H9 (cell line): Measurements from ENCODE around the gene ANKH. TPM values are rescaled to one million over a fixed set of nuclear protein-coding genes. Genes with fewer than 3 reads are reported as not detected.

Experiments used
- DNase-seq: peaks from one replicate; pipeline ENCODE4 v3.0.0-alpha.2; 2017
- H2AFZ ChIP-seq: one replicate; pipeline ENCODE4 v1.6.1; 2013; ENCODE audit warnings: mild to moderate bottlenecking, low read length, control low read depth, moderate library complexity
- H2AK5ac ChIP-seq: 2 replicates; pipeline ENCODE4 v1.6.1; 2013; ENCODE audit warnings: low read length, control low read depth, mixed read lengths; ENCODE audit not compliant: insufficient read length
- H2BK120ac ChIP-seq: one replicate; pipeline ENCODE4 v1.6.1; 2013; ENCODE audit warnings: low read depth, mild to moderate bottlenecking, low read length, control low read depth, inconsistent platforms; ENCODE audit not compliant: poor library complexity, severe bottlenecking
- H2BK12ac ChIP-seq: 2 replicates; pipeline ENCODE4 v1.6.1; 2013; ENCODE audit warnings: low read length, control low read depth, mixed read lengths, low read depth; ENCODE audit not compliant: insufficient read length
- H2BK15ac ChIP-seq: 2 replicates; pipeline ENCODE4 v1.6.1; 2013; ENCODE audit warnings: low read depth, low read length, control low read depth
- H2BK20ac ChIP-seq: one replicate; pipeline ENCODE4 v1.6.1; 2013; ENCODE audit warnings: low read depth, mild to moderate bottlenecking, low read length, control low read depth, inconsistent platforms; ENCODE audit not compliant: poor library complexity, severe bottlenecking
- H2BK5ac ChIP-seq: 2 replicates; pipeline ENCODE4 v1.6.1; 2013; ENCODE audit warnings: low read length, control low read depth, mixed read lengths; ENCODE audit not compliant: insufficient read length
- H3K14ac ChIP-seq: 2 replicates; pipeline ENCODE4 v1.6.1; 2013; ENCODE audit warnings: low read length, control low read depth; ENCODE audit not compliant: insufficient read depth
- H3K18ac ChIP-seq: 2 replicates; pipeline ENCODE4 v1.6.1; 2013; ENCODE audit warnings: low read depth, mild to moderate bottlenecking, mixed read lengths, low read length, control low read depth; ENCODE audit not compliant: insufficient read length
- H3K23ac ChIP-seq: 2 replicates; pipeline ENCODE4 v1.6.1; 2013; ENCODE audit warnings: low read length, control low read depth, mixed read lengths, low read depth; ENCODE audit not compliant: insufficient read length
- H3K23me2 ChIP-seq: 2 replicates; pipeline ENCODE4 v1.6.1; 2013; ENCODE audit warnings: low read depth, mild to moderate bottlenecking, mixed read lengths, low read length, control low read depth; ENCODE audit not compliant: insufficient read length, poor library complexity, severe bottlenecking
- H3K27ac ChIP-seq: 2 replicates; pipeline ENCODE4 v1.5.1; 2013; ENCODE audit warnings: low read length, control low read depth, mixed read lengths, low read depth; ENCODE audit not compliant: insufficient read length
- H3K27me3 ChIP-seq: 2 replicates; pipeline ENCODE4 v1.6.1; 2013; ENCODE audit warnings: low read length, control low read depth, inconsistent platforms; ENCODE audit not compliant: insufficient read depth
- H3K4ac ChIP-seq: 2 replicates; pipeline ENCODE4 v1.6.1; 2013; ENCODE audit warnings: low read depth, mild to moderate bottlenecking, control low read depth, inconsistent platforms, low read length, moderate library complexity
- H3K4me1 ChIP-seq: 2 replicates; pipeline ENCODE4 v1.6.1; 2013; ENCODE audit warnings: low read length, control low read depth, inconsistent platforms; ENCODE audit not compliant: insufficient read depth
- H3K4me2 ChIP-seq: 2 replicates; pipeline ENCODE4 v1.6.1; 2013; ENCODE audit warnings: low read length, control low read depth, mixed read lengths; ENCODE audit not compliant: insufficient read length, insufficient read depth
- H3K56ac ChIP-seq: 2 replicates; pipeline ENCODE4 v1.6.1; 2013; ENCODE audit warnings: low read depth, mild to moderate bottlenecking, mixed read lengths, low read length, control low read depth; ENCODE audit not compliant: insufficient read length
- H3K79me1 ChIP-seq: 2 replicates; pipeline ENCODE4 v1.6.1; 2013; ENCODE audit warnings: low read depth, mild to moderate bottlenecking, moderate library complexity, low read length, control low read depth, inconsistent platforms; ENCODE audit not compliant: insufficient read depth, poor library complexity, severe bottlenecking
- H3K79me2 ChIP-seq: 2 replicates; pipeline ENCODE4 v1.6.1; 2013; ENCODE audit warnings: low read length, control low read depth, inconsistent platforms; ENCODE audit not compliant: insufficient read depth
- H3K9ac ChIP-seq: 2 replicates; pipeline ENCODE4 v1.6.1; 2013; ENCODE audit warnings: low read length, control low read depth, mixed read lengths; ENCODE audit not compliant: insufficient read length; ENCODE audit errors: extremely low read depth
- H3K9me3 ChIP-seq: one replicate; pipeline ENCODE4 v1.6.1; 2013; ENCODE audit warnings: low read depth, low read length, inconsistent platforms; ENCODE audit not compliant: control insufficient read depth
- H3T11ph ChIP-seq: one replicate; pipeline ENCODE4 v1.6.1; 2013; ENCODE audit warnings: mild to moderate bottlenecking, low read length, control low read depth, inconsistent platforms
- H4K20me1 ChIP-seq: one replicate; pipeline ENCODE4 v1.6.1; 2013; ENCODE audit not compliant: control insufficient read depth, insufficient read length, insufficient read depth
- H4K5ac ChIP-seq: 2 replicates; pipeline ENCODE4 v1.6.1; 2013; ENCODE audit warnings: low read depth, mild to moderate bottlenecking, mixed read lengths, low read length, control low read depth; ENCODE audit not compliant: insufficient read length
- H4K8ac ChIP-seq: replicated peaks from 2 replicates; pipeline ENCODE4 v1.6.1; 2013; ENCODE audit warnings: low read length, control low read depth, mixed read lengths, low read depth; ENCODE audit not compliant: insufficient read length
- H4K91ac ChIP-seq: 2 replicates; pipeline ENCODE4 v1.6.1; 2013; ENCODE audit warnings: low read depth, mild to moderate bottlenecking, moderate library complexity, mixed read lengths, low read length, control low read depth; ENCODE audit not compliant: insufficient read length
- H3K27ac Mint-ChIP-seq, 3 experiments: 2 replicates in 2 of 3; 3 replicates in 1 of 3; pipeline ENCODE4 v1.8.0; 2020 to 2021; ENCODE audit warnings: mixed read lengths in 3 of 3, mild to moderate bottlenecking in 1 of 3, moderate library complexity in 1 of 3
- H3K27me3 Mint-ChIP-seq: 2 replicates; pipeline ENCODE4 v1.8.0; 2021; ENCODE audit warnings: low read depth, mild to moderate bottlenecking, moderate library complexity, mixed read lengths
- H3K36me3 Mint-ChIP-seq, 3 experiments: 2 replicates in 2 of 3; 3 replicates in 1 of 3; pipeline ENCODE4 v1.8.0; 2020 to 2021; ENCODE audit warnings: low read depth in 3 of 3, mixed read lengths in 3 of 3; ENCODE audit not compliant: insufficient read depth in 1 of 3
- H3K4me1 Mint-ChIP-seq, 2 experiments: 2 replicates each; pipeline ENCODE4 v1.8.0; 2020; ENCODE audit warnings: mixed read lengths in 2 of 2
- H3K4me3 Mint-ChIP-seq, 2 experiments: 2 replicates in 1 of 2; 3 replicates in 1 of 2; pipeline ENCODE4 v1.8.0; 2020 to 2021; ENCODE audit warnings: mild to moderate bottlenecking in 2 of 2, mixed read lengths in 2 of 2, moderate library complexity in 1 of 2
- H3K9me3 Mint-ChIP-seq, 2 experiments: 2 replicates in 1 of 2; 3 replicates in 1 of 2; pipeline ENCODE4 v1.8.0; 2020; ENCODE audit warnings: mild to moderate bottlenecking in 2 of 2, mixed read lengths in 2 of 2, moderate library complexity in 1 of 2
- WGBS: extraction: QIAGEN DNeasy Blood & Tissue Kit; methylation state at CpG from one replicate; pipeline ENCODE4 v1.1.7; 2013; ENCODE audit warnings: missing lambda C conversion rate, low lambda C conversion rate, mixed read lengths; ENCODE audit not compliant: insufficient read length; ENCODE audit errors: extremely low coverage; 5-methylcytosine and 5-hydroxymethylcytosine counted together
- total RNA-seq: library from RNA; stranded (reverse); gene quantifications from 2 replicates; pipeline ENCODE4 v1.2.1, GENCODE V29; 2021
- TF ChIP-seq, protein P1 (sequence below): fragments of 200-600 bp; sonication (generic); conservative IDR thresholded peaks from 3 replicates; pipeline ENCODE4 v1.8.0; 2021; ENCODE audit warnings: antibody characterized with exemption, mild to moderate bottlenecking

The ANKH gene
- total RNA-seq, 1 experiment from 2014 or later: 9.6 TPM

DNA sequence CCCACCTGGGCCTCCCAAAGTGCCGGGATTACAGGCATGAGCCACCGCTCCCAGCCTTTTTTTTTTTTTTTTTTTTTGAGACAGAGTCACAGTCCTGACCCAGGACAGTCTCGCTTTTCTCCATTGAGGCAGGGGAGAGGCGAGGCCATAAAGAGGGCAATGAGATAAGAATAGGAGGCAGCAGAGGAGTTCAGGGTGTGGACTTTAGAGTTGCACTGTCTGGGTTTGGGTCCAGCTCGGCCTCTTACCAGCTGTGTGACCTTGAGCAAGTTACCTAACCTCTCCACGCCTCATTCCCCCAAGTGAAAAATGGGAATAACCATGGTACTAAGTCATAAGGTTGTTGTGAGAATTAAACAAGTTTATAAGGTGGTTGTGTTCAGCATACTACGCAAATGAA lies 24.6 kb upstream of the ANKH start:
- H3K9ac ChIP-seq: no peak overlapping the region
- no peak overlapping the region for H3K23ac ChIP-seq
- H2AK5ac ChIP-seq: no peak overlapping the region

More for the DNA sequence above, 24.6 kb upstream of the ANKH start:
- Histone ChIP-seq H4K5ac (no peak overlapping the region), H2BK5ac (no peak overlapping the region), H3T11ph (no peak overlapping the region), H2BK20ac (no peak overlapping the region), H2BK15ac (no peak overlapping the region), H4K91ac (no peak overlapping the region), H2AFZ (no peak overlapping the region), H2BK12ac (no peak overlapping the region), H4K8ac (no peak overlapping the region), H3K4me2 (no peak overlapping the region), H3K4ac (no peak overlapping the region), H3K79me2 (no peaks in the 10 kb centered on the region), H3K27ac (no peak overlapping the region), H3K9me3 (no peaks in the 10 kb centered on the region), H3K23me2 (no peaks in the 10 kb centered on the region), H3K79me1 (no peaks in the 10 kb centered on the region), H4K20me1 (no peaks in the 10 kb centered on the region), H3K27me3 (no peaks in the 10 kb centered on the region; the same call in 1 of the 2 replicates), H3K18ac (no peak overlapping the region), H3K56ac (no peak overlapping the region), H3K14ac (no peak overlapping the region), H2BK120ac (no peak overlapping the region), H3K4me1 (no peaks in the 10 kb centered on the region; the same call in 1 of the 2 replicates)
- DNase-seq: no peak
- no peaks in the 10 kb centered on the region; a peak in 1 of 7 replicates for H3K36me3 Mint-ChIP-seq
- TF ChIP-seq, protein P1, sequence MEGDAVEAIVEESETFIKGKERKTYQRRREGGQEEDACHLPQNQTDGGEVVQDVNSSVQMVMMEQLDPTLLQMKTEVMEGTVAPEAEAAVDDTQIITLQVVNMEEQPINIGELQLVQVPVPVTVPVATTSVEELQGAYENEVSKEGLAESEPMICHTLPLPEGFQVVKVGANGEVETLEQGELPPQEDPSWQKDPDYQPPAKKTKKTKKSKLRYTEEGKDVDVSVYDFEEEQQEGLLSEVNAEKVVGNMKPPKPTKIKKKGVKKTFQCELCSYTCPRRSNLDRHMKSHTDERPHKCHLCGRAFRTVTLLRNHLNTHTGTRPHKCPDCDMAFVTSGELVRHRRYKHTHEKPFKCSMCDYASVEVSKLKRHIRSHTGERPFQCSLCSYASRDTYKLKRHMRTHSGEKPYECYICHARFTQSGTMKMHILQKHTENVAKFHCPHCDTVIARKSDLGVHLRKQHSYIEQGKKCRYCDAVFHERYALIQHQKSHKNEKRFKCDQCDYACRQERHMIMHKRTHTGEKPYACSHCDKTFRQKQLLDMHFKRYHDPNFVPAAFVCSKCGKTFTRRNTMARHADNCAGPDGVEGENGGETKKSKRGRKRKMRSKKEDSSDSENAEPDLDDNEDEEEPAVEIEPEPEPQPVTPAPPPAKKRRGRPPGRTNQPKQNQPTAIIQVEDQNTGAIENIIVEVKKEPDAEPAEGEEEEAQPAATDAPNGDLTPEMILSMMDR: no peak
- WGBS: no CpG with 5 or more reads among the region's 7 CpGs
- no peak overlapping the region for H3K27ac Mint-ChIP-seq
- H3K4me1 Mint-ChIP-seq: peaks cover 6 to 8% of the 10 kb centered on the region in 2 experiments
- no peaks in the 10 kb centered on the region for H3K9me3 Mint-ChIP-seq
- peaks cover 2% of the 10 kb centered on the region for H3K27me3 Mint-ChIP-seq
- H3K4me3 Mint-ChIP-seq: no peak overlapping the region
